Stimulated activated naive CD8-positive, alpha-beta T cell treated with anti-CD3 and anti-CD28 coated beads, Interleukin-15, Interleukin-2, amounts not matched to agents 100 U/mL and 50 U/mL, for 24 hours (primary cell): ENCODE data around the gene COMMD2.

Experiments
- ATAC-seq: fragments of 150-1000 bp; cut with Tn5 transposase; one replicate; pipeline ENCODE4 v1.10.0; 2021
- DNase-seq: peaks from one replicate; pipeline ENCODE4 v3.0.0; 2021

Gene COMMD2

GRCh38 chr3:149763565-149764195, 11.4 kb upstream of the COMMD2 start:
- no peak for ATAC-seq
- DNase-seq, result no peak

DNA sequence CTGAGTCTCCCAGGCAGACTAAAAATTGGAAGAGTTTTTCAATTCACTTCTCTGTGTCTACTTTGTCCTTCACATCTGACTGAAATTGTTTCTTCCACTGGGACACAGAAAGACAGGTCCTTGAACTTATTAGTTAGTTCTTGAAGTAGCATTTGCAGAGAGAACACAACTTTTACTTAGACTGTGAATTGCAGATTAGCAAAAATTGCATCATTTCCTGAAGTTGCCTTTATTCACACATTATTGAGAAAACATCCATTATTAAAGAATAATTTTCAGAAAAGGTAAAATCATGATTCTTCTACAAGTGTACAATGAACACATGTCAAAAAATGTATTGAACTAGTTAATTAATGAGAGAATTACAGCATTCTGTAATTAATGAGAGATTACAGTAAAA, 1.4 kb upstream of the COMMD2 start:
- DNase-seq (no peak), ATAC-seq (no peak)

DNA sequence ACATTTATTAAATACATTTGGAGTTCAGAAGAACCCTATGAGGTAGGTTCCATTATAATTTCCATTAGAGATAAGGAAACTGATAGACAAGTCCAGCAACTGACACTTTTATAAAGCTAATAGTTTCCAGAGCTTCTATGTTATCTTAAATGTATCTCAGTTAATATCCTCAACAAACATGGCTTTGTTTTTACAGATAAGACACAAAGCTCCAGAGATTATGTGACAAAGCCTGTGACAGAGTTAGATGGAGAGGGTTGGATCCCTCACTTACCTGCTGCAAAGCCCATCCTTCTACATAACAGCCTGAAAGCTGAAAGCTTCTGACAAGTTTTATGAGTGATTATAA, 473 bp upstream of the COMMD2 start:
- ATAC-seq (no peak), DNase-seq (no peak)

GRCh38 chr3:149751551-149751950, 738 bp downstream of the COMMD2 start:
- ATAC-seq (no peak), DNase-seq (no peak)

- ATAC-seq (no peak), DNase-seq (no peak)
Measured at GRCh38 chr3:149744606-149745005, 7.7 kb downstream of the COMMD2 start.

DNA sequence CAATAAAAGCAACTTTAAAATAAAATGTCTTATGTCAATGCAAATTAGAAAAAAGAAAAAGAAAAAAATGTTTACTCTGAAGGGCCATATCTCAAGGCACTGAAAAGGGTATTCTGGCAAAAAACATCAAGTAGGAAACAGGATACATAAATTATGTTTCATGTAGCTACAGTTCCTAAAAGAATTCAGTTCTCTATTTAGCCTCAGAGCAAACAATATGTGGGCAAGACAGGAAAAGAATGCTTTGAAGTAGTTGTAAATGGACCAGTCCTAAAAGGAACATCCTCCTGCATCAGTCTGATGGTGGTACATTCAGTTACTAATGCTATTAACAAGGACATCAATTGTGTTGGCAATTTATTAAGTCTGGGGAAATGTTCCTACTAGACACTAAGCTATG, 8.1 kb downstream of the COMMD2 start:
- DNase-seq (no peak), ATAC-seq (no peak)

DNA sequence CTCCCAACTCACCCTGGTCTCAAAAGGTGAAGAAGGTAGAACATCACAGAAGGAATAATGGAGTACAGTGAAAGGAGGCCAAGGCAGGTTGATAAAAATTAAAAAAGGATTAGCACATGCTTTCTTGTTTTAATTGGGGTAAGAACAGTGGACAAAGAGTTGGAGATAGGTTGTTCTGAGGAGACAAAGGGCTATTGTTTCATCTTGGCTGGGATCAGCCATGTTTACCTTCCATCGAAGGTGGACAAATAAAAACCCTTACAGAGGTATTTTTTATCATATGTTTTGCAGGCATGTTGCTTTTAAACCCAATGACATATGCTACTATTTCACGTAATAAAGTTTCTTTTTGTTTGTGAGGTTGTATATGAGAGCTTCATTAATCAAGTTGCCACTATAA, 12.9 kb downstream of the COMMD2 start:
- no peak for ATAC-seq

DNA sequence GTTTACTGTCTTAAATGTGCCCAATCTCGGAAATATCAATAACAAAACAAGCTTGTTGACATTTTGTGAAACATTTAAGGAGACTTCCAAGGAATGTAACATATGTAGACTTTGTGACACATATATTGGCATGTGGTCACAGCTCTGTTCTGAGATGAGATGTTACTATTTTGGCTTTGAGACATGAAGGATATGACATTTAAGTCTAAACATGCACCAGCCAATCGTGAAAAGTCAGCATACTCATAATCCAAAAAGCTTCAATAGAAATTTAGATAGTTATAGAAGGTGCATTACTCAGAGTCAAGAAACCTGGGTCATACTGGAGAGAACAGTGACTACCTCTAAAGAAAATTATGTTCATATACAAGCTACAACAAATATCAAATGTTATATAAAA, 13.4 kb downstream of the COMMD2 start:
- ATAC-seq (no peak), DNase-seq (no peak)

More for the DNA sequence above, 12.9 kb downstream of the COMMD2 start:
- DNase-seq, result no peak

DNA sequence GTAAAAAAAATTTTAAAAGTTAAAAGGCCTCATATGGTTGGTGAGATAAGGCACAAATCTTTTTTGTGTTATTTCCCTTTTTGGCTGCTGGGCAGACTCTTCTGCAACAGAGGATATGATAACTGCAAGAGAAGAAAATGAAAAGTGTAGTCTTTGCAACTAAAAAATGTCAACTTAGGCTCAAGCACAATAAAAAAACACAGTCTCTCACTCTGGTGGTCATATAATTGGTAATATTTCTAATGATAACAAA, 15.4 kb downstream of the COMMD2 start:
- DNase-seq (no peak), ATAC-seq (no peak)

DNA sequence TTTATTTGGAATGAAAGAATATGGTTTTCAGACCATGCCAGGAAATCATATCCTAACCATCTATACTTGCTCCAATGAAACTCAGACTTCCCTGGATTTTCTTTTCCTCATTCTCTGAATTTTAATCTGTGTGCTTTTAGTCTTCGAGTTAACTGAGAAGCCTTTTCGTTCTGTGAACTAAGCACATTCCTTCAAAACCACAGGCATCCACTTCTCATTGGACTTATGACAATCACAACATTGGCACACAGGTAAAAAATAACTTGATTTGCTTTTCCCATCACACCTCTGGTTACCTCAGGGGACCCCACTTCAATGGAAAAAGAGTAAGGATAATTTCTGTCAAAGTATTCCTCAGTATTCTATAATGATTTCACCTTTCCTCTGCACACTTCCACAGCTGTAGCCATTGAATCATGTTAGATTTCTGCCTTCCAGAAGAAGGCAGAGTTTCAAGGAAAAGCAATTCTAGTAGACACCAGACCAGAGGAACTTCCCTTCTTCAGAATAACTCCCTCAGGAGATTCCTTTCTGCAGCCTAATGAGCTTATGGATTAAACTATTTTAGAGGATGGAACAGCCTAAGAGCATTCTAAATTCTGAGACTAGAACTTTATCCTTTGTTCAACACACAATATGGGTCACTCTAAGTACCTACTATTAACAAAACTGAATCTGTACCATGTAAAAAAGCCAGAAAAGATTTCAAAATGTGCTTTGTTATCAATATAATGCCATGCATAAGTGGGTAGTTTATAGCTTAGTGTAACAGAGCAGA, 15.9 kb downstream of the COMMD2 start:
- ATAC-seq, result no peak
- no peak for DNase-seq

DNA sequence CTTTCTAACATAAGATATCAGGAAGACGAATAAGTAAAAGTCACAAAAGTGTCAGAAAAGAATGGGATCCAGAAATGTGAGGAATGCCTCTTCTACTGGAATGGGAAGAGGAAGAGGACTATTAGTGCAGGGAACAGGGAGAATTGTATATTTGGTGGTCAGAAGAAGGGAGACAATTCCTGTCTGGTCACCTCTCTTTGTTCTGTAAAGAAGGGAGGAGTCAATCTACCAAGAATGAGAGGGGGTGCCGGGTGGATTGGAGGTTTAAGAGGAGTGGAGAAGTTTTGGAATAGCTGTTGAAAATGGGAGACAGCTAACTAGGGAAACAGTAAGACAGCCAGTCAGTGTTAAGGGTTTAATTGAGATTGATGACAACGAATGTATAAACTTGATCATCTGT, 20.1 kb downstream of the COMMD2 start:
- DNase-seq, result no peak
- ATAC-seq, result no peak

GRCh38 chr3:149727656-149728055, 24.6 kb downstream of the COMMD2 start:
- no peak for DNase-seq
- no peak for ATAC-seq

- DNase-seq, result no peak
- peak; percentile 59 for ATAC-seq
Measured at GRCh38 chr3:149726716-149727407, 25.4 kb downstream of the COMMD2 start.

- ATAC-seq (no peak), DNase-seq (no peak)
Measured at GRCh38 chr3:149723781-149724180, 28.5 kb downstream of the COMMD2 start.

- DNase-seq (no peak), ATAC-seq (no peak)
Measured at GRCh38 chr3:149720918-149721317, 31.4 kb downstream of the COMMD2 start.

- ATAC-seq, result no peak
- DNase-seq, result peak; percentile 19
Measured at GRCh38 chr3:149717391-149718056, 34.8 kb downstream of the COMMD2 start.

DNA sequence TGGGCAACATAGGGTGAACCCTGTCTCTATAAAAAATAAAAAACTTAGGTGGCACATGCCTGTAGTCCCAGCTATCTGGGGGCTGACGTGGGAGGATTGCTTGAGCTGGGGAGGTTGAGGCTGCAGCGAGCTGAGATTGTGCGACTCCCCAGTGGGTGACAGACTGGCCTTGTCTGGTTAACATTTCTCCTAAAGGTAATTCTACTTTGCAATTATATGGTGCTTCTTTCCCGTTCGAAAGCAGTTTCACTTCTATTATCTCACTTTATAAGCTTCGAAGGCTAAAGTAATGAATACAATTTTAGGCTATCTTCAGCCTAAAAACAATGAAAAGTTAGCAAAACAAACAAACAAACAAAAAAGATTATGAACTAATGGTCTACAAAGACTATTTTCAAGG, 35.3 kb downstream of the COMMD2 start:
- ATAC-seq (no peak), DNase-seq (no peak)

DNA sequence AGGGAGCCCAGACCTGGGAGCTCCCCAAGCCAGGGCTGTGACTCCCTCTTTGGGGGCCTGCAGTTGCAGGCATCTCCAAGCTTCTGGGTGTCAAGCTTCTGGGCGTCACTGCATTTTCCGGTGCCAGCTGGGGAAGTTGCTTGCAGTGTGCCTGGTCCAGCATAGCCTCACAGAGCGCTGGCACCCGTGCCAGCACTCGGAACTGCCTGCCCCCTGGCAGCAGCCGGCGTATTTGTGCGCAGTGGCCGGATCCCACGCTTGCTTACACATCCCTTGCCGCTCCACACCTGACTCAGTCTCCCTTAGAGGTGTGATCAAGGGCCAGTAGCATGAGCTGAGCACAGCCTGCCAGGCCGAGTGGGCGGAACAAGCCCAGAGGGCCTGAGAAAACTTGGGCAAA, 37.0 kb downstream of the COMMD2 start:
- DNase-seq (no peak), ATAC-seq (no peak)

DNA sequence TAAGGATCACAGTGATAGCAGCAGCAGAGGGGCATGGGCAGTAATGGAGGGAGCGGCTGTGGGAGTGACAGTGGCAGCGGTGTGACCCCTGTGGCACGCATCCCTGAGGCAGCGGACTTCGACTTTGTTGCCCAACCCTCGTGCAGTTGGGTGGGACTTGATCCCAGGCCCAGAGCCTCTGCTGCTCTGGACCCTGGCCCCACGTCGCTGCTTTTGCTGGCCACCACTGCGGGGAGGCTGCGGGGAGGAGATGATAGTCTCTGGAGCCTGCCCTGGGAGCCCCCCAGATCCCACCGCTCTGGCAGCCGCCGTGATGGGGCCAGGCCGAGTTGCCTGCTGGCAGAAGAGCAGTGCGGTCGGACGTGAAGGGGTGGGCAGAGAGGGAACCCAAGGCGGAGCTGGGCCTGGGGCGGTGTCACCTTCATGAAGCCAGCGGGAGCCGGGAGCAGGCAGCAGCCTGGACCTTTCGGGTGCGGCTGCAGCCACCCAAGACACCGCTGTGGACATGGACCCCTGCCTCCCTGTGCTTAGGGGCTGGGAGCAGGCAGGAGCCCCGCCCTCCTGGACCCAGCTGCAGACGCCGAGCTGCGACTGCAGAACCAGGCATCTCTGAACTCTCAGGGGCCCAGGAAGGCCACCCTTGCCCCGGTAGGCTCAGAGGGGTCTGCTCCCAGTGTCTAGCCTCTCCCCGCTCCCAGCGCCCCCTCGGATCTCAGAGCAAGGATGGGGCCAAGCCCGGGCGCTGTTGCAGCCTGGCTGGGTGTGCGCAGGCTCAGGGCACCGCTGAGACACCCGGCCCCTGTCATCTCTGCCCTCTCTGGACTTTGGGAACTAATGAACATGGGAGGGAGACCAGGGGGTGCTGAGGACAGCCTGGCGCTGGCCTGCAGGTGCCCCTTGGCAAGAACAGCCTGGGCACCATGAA, 38.3 kb downstream of the COMMD2 start:
- ATAC-seq (no peak), DNase-seq (no peak)

- ATAC-seq, result no peak
- DNase-seq, result no peak
Measured at GRCh38 chr3:149706905-149707304, 45.4 kb downstream of the COMMD2 start.

DNA sequence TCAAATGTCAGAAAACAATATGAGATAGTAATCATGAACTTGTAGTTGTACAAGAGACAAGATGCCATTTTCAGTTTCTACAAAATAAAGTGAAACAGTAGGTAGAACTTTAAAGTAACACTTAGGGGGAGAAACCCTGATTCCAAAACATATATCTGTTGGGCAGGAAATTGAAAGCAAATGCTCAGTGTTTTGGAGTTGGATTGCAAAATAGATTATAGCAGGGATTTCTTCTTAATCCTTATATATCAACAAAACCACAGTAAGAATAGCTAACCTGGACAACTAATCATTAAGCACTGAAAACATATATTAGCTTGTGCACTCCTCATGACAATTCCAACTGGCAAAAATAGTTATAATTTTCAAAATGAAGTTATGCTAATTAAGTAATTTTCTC, 46.9 kb downstream of the COMMD2 start:
- no peak for ATAC-seq
- DNase-seq, result no peak

DNA sequence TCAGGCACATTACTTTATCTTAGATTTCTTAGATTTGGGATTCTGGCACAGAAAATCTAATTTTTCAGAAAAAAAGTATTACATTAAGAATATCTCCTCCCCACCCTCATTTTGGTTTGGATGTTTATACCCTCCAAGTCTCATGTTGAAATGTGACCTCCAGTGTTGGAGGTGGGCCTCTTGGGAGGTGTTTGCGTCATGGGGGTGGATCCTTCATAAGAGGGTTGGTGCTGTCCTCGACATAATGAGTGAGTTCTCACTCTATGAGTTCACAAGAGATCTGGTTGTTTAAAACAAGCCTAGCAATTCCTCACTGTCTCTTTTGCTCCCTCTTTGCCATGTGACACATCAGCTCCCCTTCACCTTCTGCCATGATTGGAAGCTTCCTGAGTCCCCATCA, 48.8 kb downstream of the COMMD2 start:
- DNase-seq (no peak), ATAC-seq (no peak)
